WERI-Rb-1 (cell line): Measurements from ENCODE around the gene SMARCA4.

ENCODE experiments used
- DNase-seq: peaks from one replicate; pipeline ENCODE4 v3.0.0-alpha.2; 2020
- H3K27ac ChIP-seq: fragments of 250-450 bp; sonication (Bioruptor Pico); 2 replicates; pipeline ENCODE4 v1.5.1; 2020; ENCODE audit warnings: mild to moderate bottlenecking, moderate library complexity
- H3K27me3 ChIP-seq: fragments of 250-450 bp; sonication (Bioruptor Pico); 2 replicates; pipeline ENCODE4 v1.5.1; 2021; ENCODE audit warnings: mild to moderate bottlenecking, low read depth, moderate library complexity; ENCODE audit not compliant: insufficient read depth, severe bottlenecking
- H3K36me3 ChIP-seq: fragments of 250-450 bp; sonication (Bioruptor Pico); 2 replicates; pipeline ENCODE4 v1.5.1; 2020; ENCODE audit warnings: mild to moderate bottlenecking, moderate library complexity
- H3K4me3 ChIP-seq: 2 replicates; pipeline ENCODE4 v1.5.1; 2011; ENCODE audit warnings: low read depth, mild to moderate bottlenecking, control low read depth, low read length
- H3K9me3 ChIP-seq: fragments of 250-450 bp; sonication (Bioruptor Pico); 2 replicates; pipeline ENCODE4 v1.5.1; 2021; ENCODE audit warnings: mild to moderate bottlenecking, moderate library complexity; ENCODE audit not compliant: severe bottlenecking
- CTCF ChIP-seq: IDR thresholded peaks from 2 replicates; pipeline ENCODE4 v1.5.1; 2011; ENCODE audit warnings: low read depth, mild to moderate bottlenecking, control low read depth, inconsistent platforms, low read length

The SMARCA4 gene

GRCh38 chr19:11021760-11022144 lies 60.9 kb downstream of the SMARCA4 start:
- Histone ChIP-seq H3K27ac (no peak overlapping the region), H3K4me3 (no peak overlapping the region), H3K36me3 (peaks cover 94% of the 10 kb centered on the region), H3K9me3 (no peaks in the 10 kb centered on the region), H3K27me3 (no peaks in the 10 kb centered on the region)
- no peak for TF ChIP-seq CTCF
- no peak for DNase-seq

DNA sequence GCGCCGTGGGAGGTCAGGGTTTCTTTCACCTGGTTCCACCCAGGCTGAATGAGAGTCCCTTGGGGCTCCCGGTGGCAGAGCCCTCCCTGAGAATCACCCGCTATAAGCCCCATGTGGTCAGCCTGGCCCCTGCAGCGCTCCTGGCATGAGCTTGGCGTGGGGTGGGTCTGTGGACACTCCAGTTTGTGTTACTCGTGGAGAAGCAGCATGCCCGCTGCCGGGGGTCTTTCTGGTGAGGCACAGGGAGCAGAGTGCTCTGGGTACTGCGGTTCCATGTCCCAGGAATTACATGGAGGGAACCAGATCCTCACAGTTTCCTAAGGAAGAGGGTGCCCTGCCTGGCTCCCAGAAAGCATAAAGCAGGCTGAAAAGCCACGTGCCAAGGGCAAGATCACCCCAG lies 62.2 kb downstream of the SMARCA4 start:
- Histone ChIP-seq H3K27ac (no peak overlapping the region), H3K27me3 (no peaks in the 10 kb centered on the region), H3K9me3 (no peaks in the 10 kb centered on the region), H3K36me3 (peaks cover 94% of the 10 kb centered on the region), H3K4me3 (no peak overlapping the region)
- DNase-seq, result no peak
- TF ChIP-seq CTCF, result no peak

- Histone ChIP-seq H3K4me3 (no peak overlapping the region), H3K9me3 (no peaks in the 10 kb centered on the region), H3K36me3 (peaks cover 94% of the 10 kb centered on the region), H3K27me3 (no peaks in the 10 kb centered on the region), H3K27ac (no peak overlapping the region)
- no peak for TF ChIP-seq CTCF
- DNase-seq, result no peak
Measured at GRCh38 chr19:11023710-11024109, 62.9 kb downstream of the SMARCA4 start.

DNA sequence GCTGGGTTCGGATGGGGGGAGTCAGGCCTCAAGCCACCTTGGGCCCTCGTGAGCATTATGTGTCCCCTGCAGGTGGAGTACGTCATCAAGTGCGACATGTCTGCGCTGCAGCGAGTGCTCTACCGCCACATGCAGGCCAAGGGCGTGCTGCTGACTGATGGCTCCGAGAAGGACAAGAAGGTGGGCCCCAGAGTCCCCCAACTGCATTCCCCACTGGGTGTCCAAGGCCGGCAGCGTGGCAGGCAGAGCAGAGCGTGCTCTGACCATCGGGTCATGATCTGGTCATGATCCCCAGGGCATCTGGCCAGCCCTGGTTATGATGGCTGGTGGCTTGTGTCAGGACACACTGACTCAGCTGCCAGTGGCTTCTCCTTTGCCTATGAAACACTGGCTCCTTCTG lies 63.4 kb downstream of the SMARCA4 start:
- Histone ChIP-seq H3K36me3 (peaks cover 94% of the 10 kb centered on the region), H3K4me3 (no peak overlapping the region), H3K27me3 (no peaks in the 10 kb centered on the region), H3K9me3 (no peaks in the 10 kb centered on the region), H3K27ac (no peak overlapping the region)
- no peak for TF ChIP-seq CTCF
- DNase-seq, result no peak

DNA sequence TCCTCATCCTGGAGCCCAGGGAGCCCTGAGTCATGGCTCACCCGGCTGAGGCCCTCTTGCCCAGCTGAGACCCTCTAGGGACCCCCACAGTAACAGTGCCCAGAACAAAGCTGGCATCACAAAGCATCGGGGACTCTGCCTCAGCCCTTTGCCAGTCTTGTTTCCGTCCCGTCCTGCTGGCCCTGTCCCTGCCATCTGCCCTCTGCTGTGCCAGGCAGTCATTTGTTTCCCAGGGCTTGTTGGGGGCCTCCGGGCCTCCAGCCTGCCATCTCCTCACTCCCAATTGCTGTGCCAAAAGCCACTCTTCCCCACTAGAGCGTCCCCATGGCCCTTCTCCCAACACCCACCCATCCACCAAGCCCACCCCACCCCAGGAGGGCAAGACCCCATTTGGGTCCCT lies 64.2 kb downstream of the SMARCA4 start:
- Histone ChIP-seq H3K27me3 (no peaks in the 10 kb centered on the region), H3K36me3 (peaks cover 92% of the 10 kb centered on the region), H3K27ac (no peak overlapping the region), H3K4me3 (no peak overlapping the region), H3K9me3 (no peaks in the 10 kb centered on the region)
- no peak for DNase-seq
- TF ChIP-seq CTCF, result no peak

DNA sequence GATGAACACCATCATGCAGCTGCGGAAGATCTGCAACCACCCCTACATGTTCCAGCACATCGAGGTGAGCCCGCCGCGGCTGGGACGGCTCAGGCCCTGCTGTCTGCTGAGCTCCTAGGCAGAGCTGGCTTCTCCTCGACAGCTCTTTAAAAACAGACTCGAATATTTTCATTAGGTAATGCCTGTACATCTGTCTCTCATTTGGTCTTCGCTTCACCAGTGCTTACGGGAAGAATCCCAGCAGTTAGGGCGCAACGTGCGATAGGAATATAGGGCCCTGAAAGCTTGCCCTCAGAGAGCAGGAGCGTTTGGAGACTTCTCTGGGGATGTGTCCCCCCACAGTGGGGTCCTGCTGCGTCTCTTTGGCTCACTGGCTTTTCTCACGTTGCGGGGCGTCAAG lies 64.6 kb downstream of the SMARCA4 start:
- Histone ChIP-seq H3K27ac (no peak overlapping the region), H3K4me3 (no peak overlapping the region), H3K36me3 (peaks cover 94% of the 10 kb centered on the region), H3K27me3 (no peaks in the 10 kb centered on the region), H3K9me3 (no peaks in the 10 kb centered on the region)
- no peak for DNase-seq
- TF ChIP-seq CTCF, result no peak
